Inflammatory macrophage treated with lipopolysaccharide for 4 hours (primary cell): ENCODE measurements around the gene TNNI2.
"Not testable (repeated sequence)": the region's sequence is repeated elsewhere in the genome, so short reads cannot be mapped to it uniquely, and the experiment has no call there.

ENCODE experiments used
- DNase-seq: peaks from one replicate; pipeline ENCODE4 v3.0.0-alpha.2; 2020

TNNI2 gene

DNA sequence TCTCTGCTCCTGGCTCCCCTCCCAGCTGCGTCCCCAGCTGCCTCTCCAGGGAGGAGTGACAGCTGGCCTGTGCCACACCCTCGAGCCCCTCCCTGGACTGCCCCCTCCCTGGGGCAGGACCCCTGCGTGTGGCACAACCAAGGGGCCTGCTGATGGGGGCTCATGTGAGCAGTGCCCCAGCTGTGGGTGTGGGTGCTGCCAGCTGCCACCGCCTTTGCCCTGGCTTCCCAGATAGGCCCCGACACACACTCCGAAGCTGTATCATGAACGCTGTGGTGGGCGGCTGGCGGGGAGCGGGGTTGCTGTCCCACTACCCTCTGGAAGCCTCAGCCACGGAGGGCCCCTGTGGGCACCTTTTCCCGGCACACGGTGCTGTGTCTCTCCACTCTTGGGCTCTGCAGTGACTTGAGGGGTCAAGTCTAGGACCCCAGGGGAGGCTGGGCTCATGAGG, 37.1 kb downstream of the TNNI2 start:
- not testable (repeated sequence) for DNase-seq

DNA sequence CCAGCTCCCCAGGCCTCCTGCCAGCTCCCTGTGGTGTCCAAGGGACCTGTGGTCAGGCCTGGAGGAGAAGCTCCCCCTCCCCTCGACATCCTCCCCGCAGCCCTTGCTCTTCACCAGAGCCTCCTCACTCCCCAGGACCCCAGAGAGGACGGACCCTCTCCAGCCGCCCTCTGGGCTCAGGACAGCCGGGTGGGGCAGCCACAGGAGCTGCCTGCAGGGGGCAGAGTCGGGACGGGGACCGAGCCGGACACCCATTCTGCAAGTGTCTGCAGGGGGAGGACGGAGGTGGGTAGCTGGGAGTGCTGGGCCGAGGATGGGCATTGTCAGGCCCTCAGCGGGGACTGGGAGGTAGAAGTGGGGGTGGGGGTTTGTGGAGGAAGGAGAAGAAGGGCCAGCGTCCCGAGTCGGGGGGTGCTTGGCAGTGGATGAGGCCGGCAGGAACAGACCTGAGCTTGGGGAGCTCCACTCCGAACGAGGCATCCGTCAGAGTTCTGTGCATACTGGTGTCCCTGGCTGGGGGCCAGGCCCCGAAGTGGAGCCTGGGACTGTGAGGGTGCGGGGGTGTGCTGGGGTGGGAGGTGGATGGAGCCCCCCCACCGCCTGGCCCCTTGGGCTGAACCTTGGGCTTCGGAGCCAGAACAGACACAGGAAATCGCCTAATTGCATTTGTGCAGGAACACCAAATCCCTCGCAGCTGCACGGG, 37.7 kb downstream of the TNNI2 start:
- no peak for DNase-seq

DNA sequence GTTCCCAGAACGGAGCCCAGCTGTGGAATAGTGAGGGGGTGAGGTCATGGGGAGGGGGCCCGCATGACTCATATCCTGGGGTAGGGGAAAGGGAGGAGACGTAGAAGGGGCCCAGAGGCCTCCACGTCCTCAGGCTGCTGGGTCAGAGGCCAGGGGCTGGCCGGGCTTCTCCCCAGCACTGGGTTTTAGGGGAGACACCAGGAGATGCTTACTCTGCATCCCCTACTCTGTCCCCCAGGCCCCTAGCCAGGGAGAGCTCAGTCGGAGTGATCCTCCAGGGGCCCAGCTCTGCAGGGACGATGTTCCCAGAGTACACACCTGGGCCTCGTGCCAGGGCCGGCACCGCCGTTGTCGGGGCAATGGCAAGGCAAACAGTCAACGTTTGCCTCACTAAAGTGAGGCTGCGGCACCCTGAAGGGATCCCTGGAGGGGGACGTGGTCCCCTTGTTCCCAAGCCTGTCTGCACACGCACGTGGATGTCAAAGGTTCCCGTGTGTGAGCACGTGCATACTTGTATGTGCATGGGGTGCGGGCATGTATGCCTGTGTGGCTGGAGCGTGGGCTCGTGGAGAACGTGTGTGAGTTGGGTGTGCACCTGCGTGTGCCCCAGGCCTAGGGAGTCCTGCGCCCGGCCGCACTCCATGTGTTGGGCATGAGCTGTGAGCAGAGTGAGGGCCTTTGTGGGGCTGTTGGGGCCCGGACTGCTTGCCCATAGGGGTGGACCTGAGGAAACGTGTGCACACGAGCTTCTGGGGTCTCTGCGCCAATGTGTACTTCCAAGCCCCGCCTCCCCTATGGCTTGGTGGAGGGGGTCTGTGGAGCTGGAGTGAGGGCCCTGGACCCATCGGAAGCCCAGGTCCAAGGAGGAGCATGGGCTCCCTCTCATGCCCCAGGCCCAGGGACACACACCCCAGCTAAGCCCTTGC, 38.7 kb downstream of the TNNI2 start:
- DNase-seq, result no peak

DNA sequence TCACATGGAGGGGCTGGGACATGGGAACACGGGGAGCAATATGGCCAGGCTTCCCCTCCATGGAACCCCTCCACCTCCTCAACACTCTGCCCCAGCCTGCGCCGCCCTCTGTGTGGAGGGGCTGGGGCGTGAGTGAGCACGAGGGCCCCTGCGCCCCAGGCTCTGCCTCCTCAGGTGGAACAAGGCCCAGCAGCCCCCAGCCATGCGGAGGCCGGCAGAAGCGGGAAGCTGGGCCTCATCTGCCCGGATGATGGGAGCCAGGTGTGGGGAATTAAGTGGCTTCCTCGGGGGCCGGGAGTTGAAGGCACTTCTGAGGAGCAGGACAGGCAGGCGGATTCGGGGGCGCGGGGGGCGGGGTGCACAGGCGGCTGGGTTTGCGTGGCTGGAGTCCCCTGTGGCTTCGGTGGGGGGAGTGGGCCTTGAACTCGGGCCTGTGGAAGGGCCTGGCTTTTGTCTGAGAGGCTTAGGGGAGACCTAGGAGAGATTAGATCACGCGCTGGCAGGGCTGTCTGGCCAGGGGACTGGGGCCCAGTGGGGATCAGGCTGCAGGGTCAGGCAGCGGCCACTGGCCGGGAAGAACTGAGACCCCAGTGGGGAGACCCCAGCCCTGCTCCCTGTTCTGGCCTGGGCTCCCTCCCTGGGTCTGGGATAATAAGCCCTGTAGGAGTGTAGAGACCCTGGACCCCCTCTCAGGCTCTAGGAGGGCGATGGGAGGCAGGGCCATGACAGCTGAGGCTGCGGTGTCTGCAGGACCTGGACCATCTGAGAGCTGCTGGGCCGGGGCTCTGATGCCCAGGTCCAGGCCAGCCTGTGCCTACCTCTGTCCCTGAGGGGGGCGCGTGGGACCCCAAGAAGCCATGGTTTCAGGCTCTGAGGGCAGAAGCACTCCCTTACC, 39.6 kb downstream of the TNNI2 start:
- no peak for DNase-seq

DNA sequence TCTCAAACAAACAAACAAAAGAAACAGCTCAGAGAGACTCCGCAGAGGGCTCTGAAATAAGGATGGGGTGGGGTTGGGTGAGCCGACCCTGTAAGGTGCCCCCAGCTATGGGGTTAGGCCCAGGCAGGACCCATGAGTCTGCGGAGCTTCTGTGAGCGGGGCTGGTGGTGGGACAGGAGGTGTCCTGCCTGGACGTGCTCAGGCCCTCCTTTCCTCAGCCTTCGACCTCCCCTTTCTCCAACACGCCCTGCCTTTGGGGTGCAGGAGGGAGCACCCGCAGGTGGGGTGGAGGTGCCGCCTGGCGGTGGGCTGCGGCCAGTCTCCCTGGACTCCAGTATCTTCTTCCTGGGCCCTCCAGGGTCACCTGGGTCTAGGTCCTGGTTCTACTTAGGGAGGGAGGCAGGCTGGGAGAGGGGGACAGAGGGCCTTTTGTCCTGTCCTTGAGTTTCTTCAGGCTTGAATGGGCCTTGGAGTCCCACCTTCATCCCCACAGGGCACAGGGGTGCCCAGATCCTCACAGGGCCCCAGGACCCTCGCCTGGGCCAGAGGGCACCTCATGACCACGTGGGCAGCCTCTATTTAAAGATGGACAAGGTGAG, 40.7 kb downstream of the TNNI2 start:
- DNase-seq, result no peak

DNA sequence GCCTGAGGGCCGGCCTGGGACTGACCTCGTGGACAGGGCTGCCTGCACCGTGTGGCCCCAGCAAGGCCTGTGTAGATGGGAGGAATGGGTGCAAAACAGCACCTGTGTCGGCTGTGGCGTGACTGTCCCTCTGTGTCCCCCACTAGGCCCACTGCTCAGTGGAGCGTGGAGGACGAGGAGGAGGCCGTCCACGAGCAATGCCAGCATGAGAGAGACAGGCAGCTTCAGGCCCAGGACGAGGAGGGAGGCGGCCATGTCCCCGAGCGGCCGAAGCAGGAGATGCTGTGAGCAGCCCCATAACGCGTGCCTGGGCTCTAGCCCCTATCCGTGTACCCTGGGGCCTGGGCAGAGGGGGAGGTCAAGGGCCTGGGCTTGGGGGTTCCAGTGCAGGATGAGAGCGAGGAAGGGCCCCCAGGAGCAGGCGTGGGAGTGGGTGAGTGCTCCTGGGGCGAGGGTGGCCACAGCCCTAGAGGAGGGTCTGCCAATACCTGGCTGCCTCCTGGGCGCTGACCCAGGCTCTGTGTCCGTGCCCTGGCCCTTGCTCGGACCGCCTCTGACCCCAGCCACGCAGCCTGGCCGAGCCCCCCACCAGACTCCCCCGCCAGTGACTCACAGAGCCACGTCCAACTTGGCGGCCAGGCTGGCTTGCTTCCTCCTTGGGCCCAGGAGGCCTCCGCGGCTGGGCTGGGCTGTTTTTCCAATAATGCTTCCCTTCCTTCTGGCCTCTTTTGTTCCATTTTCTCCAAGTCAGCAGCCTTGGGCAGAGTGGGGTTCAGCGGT, 41.4 kb downstream of the TNNI2 start:
- DNase-seq, result no peak

DNA sequence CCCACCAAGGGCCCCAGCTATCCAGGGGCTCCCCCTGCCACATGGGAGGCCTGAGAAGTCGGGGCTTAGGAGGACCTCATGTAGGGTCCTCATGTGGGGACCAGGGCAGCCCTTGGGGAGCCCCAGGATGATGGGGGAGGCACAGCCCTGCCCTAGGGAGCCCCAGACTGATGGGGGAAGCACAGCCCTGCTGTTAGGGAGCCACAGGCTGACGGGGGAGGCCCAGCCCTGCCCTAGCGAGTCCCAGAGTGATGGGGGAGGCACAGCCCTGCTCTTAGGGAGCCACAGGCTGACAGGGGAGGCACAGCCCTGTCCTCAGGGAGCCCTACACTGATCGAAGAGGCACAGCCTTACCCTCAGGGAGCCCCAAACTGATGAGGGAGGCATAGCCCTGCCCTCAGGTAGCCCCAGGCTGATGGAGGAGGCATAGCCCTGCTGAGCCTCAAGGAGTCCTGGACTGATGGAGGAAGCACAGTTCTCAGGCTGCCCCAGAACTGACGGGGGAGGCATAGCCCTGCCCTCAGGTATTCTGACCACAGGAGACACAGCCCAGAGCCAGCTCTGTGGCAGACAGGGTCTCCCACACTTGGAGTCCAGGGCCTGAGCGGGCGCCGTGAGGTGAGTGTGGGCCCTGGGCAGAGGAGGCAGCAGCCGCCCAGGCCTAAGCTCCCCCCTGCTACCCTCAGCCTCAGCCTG, 42.1 kb downstream of the TNNI2 start:
- DNase-seq, result no peak

DNA sequence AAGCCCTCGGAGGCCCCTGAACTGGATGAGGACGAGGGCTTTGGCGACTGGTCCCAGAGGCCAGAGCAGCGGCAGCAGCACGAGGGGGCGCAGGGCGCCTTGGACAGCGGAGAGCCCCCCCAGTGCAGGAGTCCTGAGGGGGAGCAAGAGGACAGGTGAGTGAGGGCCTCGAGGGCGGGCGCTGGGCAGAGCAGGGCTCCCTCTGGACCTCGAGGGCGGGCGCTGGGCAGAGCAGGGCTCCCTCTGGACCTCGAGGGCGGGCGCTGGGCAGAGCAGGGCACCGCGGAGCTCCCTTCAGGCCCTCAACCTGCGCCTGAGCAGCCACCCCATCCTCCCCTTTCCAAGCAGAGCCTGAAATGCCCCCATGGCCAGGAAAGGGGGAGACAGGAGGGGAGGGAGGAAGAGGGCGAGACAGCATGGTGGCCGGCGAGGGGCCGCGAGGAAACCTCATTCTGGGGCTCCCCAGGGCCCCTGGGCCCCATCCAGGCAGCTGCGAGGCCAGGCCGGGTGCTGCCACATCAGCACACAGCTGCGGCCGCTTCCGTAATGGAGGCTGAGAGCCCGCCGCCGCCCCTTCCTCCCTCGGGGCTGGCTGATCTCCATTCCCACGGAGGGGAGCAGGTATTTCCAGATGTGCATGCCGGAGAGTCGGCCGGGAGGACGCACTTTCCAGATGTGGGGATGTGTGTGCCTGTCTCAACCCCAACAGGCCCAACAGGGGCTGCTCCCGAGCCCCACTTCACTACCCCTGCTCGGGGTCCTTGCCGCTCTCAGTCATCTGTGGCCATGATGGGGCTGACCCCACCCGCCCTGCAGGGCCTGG, 42.9 kb downstream of the TNNI2 start:
- no peak for DNase-seq

DNA sequence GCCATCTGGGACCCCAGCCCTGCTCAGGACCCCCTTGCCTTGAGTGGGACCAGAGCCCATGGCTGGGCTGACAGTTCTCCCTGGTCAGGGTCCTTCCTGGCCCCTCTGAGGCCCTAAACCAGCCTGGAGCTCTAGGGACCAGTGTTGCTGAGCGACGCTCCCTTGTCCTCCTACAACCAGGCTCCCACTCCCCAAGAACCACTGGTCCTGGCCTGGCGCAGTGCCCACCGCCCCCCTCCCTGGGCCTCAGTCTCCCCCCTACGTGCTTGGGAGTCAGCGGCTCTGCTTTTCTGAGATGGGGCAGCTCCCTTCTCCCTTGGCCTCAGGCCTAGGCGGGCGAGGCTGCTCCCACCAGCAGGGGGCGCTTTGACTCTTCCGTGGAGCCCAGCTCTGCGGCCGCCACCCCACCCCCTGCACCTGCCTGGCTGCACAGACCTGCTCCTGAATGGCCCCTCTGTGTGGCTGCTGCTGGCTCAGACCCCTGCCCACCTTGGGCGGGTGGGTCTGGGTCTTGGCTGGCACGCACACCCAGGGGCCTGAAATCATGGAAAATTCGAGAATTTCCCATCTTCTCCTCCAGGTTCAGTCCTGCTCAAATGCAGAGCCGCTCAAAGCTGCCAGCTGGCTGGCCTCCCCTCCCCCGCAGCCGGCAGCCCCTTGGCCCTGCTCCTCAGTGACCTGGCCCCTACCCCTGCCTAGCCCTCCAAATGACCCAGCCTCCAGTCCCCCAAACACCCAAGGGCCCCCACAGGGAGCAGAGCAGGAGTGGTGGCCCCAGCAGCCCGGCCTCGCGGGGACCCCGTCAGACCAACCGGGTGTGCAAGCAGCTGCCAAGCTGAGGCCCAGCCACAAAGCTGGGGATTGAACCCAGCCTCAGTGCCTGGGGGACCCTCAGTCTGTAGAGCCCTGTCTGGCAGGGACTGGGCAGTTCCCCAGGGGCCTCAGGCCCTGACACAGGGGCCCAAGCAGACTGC, 43.8 kb downstream of the TNNI2 start:
- peak; percentile 68 for DNase-seq

DNA sequence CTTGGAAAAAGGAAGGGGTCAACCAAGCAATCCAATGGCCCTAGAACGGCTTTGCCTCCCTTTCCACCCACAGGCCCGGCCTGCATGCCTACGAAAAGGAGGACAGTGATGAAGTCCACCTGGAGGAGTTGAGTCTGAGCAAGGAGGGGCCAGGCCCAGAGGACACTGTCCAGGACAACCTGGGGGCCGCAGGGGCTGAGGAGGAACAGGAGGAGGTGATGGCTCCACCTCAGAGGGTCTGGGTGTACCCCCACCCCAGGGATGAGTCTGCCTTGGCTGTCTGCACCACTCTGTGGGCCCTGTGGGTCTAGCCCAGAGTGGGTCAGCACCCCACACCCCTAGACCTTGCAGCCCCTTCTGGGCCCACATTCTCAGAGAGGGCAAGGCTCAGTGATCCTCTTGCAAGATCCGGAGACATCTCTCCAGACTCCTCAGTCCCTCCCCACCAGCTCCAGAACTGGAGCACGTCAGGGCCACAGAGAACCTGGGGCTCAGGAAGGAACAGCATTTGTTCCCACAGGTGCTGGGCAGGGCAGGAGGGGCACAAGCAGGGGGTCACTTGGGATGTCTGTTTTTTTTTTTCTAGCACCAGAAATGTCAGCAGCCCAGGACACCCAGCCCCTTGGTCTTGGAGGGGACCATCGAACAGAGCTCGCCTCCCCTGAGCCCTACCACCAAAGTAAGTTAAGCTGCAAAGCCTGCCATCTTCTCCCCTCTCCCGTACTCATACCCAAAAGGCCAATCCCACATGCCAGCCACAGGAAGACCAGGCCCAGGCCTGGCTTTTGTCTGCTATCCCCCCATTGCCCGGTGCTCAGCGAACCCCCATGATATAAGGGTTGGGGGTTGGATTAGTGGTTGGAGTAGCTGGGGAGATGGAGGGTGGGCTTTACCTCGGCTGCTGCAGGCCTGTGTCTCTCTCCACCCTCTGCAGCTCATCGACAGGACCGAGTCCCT, 44.8 kb downstream of the TNNI2 start:
- DNase-seq, result no peak

DNA sequence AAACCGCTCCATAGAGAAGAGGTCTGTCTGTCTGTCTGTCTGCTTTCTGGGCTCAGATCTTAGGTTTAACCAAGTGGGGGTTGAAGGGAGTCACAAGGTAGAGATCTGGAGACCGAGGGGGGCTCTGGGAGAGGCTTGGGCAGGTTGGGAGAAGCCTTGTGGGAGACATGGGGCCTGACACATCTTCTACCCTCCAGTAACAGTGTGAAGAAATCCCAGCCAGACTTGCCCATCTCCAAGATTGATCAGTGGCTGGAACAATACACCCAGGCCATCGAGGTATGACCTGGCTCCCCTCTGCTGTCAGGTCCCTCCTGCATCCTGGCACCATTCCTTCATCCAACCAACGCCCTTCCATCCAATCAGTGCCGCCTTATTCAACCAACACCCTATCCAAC, 45.5 kb downstream of the TNNI2 start:
- no peak for DNase-seq

DNA sequence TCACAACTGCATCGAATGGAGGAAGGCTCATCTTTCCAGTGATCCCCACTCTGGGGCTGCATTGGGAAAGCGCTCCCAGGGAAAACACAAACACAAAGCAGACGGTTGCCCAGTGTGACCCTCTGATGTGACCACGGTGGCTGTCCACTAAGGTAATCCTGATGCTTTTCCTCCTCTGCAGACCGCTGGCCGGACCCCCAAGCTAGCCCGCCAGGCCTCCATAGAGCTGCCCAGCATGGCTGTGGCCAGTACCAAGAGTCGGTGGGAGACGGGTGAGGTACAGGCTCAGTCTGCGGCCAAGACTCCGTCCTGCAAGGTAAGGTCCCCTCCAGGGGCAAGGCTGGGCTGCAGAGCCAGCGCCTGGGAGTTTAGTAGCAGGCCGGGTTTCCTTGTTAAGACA, 47.8 kb downstream of the TNNI2 start:
- not testable (repeated sequence) for DNase-seq

DNA sequence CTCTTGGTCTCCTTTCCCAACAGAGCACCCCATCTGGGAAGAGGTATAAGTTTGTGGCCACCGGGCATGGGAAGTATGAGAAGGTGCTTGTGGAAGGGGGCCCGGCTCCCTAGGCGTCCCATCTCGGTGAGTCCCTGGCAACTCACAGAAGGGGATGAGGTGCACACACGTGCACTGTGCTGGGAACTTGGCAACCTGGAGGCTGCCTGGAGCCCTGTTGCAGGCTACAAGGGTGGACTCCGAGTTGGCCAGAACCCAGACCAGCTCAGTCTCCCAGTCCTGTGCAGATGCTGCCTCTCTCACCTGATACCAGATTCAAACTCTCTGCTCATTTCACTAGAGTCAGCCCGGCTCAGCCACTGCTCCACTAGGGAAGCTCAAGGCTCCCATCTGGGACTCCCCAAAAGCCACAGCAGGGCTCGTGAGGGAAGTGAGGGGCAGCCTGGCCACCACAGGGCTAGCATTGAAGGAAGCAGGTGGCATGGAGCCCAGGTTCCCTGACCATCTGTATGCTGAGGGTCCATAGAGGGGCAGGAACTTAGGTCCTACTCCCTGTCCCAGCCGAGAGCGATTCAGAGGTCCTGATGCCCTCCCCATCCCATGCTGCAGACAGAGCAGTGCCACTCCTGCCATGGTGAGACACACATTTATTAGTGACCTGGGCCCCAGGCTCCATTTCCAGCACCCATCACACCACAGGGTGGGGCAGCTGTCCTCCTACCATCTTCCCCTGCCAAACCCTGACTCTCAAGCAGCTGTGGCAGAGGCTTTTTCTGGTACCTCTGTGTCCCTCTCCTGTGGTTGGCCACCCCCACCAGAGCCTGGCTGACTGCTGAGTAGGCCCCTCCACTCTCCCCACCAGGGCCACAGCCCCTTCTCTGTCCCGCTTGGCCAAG, 48.9 kb downstream of the TNNI2 start:
- no peak for DNase-seq

DNA sequence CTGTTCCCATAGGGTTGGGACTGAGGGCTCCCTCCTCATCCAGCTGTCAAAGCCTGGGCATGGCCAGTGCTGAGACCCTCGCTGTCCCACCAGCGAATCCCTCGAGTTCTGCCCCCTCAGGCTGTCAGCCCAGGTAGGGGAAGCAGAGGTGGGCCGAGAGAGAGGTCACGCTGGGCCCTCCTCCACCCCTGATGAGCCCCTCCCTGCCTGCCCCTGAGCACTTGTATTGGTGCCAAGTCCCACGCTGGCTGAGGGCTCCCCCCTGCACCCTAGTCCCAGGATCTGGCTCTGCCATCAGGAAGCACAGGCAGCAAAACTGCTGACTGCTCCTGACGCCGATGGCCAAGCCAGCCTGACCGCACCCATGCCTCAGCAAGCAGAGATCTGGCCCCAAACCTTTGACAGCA, 49.6 kb downstream of the TNNI2 start:
- no peak for DNase-seq

DNA sequence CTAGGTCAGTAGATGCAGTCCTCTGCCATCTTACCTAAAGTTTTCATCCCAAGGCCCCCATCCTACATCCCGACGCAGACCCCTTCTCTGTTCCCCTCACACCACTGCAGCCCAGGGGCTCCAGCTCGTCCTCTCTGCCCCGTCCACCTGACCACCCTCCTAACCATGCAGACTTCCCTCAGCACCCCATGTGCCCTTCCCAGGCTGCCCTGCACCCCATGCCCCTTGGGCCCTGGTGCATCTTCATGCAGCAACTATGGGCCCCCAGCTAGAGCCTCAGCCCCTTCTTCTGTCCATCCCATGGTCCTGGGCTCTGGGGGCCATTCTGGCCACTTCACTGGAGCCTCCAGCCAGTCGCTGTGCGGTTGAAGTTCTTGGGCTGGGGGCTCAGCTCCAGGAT, 50.0 kb downstream of the TNNI2 start:
- DNase-seq, result no peak

DNA sequence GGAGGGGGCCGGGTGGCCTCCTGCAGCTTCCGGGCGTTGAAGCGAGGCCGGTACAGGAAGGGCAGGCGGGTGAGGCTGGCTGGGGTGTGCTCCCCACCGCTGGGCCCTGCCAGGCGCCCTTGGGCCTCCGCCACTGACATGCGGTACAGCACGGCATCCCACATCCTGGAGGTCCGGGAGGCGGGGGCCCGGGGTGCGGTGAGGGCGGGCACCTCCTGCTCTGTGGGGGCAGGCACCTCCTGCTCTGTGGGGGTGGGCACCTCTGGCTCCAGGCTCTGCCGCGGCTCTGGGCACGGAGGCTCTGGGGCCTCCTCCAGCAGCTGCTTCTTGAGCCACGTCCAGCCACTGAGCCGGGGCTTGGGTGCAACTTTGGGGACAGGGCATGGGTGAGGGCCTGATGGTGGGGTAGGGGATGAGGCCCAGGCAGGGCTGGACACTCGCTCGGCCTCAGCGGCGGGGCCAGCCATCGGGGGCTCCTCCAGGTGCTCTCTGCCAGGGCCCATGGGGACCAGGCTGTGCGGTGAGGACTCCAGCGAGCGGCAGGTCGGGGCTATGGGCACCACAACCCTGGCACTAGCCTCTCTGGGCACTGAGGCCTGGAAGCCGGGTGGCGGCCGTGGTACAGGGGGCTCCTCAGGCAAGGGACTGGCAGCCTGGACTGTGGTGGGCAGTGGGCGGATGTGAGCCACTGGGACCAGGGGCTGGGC, 50.6 kb downstream of the TNNI2 start:
- DNase-seq, result no peak
